Measurements from ENCODE around the gene SCUBE2.

SCUBE2 gene

GRCh38 chr11:9091044-9091922 is at the start of gene SCUBE2:
Gene SCUBE2, minus strand, starts transcription at chr11:9091599. Its CDS starts 71 bp downstream, at chr11:9091528.
- no peak for DNase-seq

GRCh38 chr11:9141186-9141585 is 49.8 kb upstream of the SCUBE2 start:
- no peak for DNase-seq

GRCh38 chr11:9139628-9140357 is 48.4 kb upstream of the SCUBE2 start:
- no peak for DNase-seq

- peak; percentile 51 for DNase-seq
Measured at GRCh38 chr11:9138612-9139579, 47.5 kb upstream of the SCUBE2 start.

- no peak for DNase-seq
Measured at GRCh38 chr11:9138133-9138453, 46.7 kb upstream of the SCUBE2 start.

GRCh38 chr11:9137293-9138132 is 46.1 kb upstream of the SCUBE2 start:
- DNase-seq, result peak; percentile 46

GRCh38 chr11:9136741-9137140 is 45.3 kb upstream of the SCUBE2 start:
- DNase-seq, result no peak

GRCh38 chr11:9133956-9134355 is 42.6 kb upstream of the SCUBE2 start:
- DNase-seq, result no peak

GRCh38 chr11:9132203-9132878 is 40.9 kb upstream of the SCUBE2 start:
- DNase-seq, result no peak

- DNase-seq, result no peak
Measured at GRCh38 chr11:9130297-9130696, 38.9 kb upstream of the SCUBE2 start.

GRCh38 chr11:9126636-9127035 is 35.2 kb upstream of the SCUBE2 start:
- DNase-seq, result no peak

GRCh38 chr11:9125185-9125886 is 33.9 kb upstream of the SCUBE2 start:
- no peak for DNase-seq

- DNase-seq, result no peak
Measured at GRCh38 chr11:9123595-9124304, 32.4 kb upstream of the SCUBE2 start.

GRCh38 chr11:9121469-9121796 is 30.0 kb upstream of the SCUBE2 start:
- DNase-seq, result no peak

- peak; percentile 31 for DNase-seq
Measured at GRCh38 chr11:9120664-9121468, 29.5 kb upstream of the SCUBE2 start.

GRCh38 chr11:9118277-9118676 is 26.9 kb upstream of the SCUBE2 start:
- DNase-seq, result no peak

GRCh38 chr11:9112075-9112474 is 20.7 kb upstream of the SCUBE2 start:
- no peak for DNase-seq

- no peak for DNase-seq
Measured at GRCh38 chr11:9109858-9110731, 18.7 kb upstream of the SCUBE2 start.

All from SHP77 treated with DMSO at 0.1 percent for 48 hours (cell line).